HEK293T (cell line): ENCODE data around the gene GPR62.

Source experiments
- BHLHE40 ChIP-seq: fragments of 450-650 bp; IDR thresholded peaks from 2 replicates; pipeline ENCODE4 v1.6.1; 2016; ENCODE audit warnings: mild to moderate bottlenecking, moderate library complexity, borderline replicate concordance
- FOXM1 ChIP-seq: fragments of 450-650 bp; IDR thresholded peaks from 2 replicates; pipeline ENCODE4 v1.6.1; 2017; ENCODE audit warnings: mild to moderate bottlenecking, borderline replicate concordance
- NFRKB ChIP-seq: fragments of 450-650 bp; IDR thresholded peaks from 2 replicates; pipeline ENCODE4 v1.6.1; 2016; ENCODE audit warnings: mild to moderate bottlenecking, moderate library complexity
- SP1 ChIP-seq: fragments of 450-650 bp; IDR thresholded peaks from 2 replicates; pipeline ENCODE4 v1.6.1; 2017

- no peak for TF ChIP-seq FOXM1
- no peak for TF ChIP-seq NFRKB
- TF ChIP-seq SP1: no peak
- no peak for TF ChIP-seq BHLHE40
These were observed 7.8 kb upstream of the GPR62 start for GRCh38 chr3:51947215-51947900.
